ENCODE data around the gene COP1. TPM values are rescaled to one million over a fixed set of nuclear protein-coding genes. Genes with fewer than 3 reads are reported as not detected.

Gene COP1
- total and polyA plus RNA-seq, 2 donors (not counting 3 experiments of a cell fraction or from before 2014, with no cell fraction given): 16.5 to 40.9 TPM

GRCh38 chr1:176068901-176069300 is 138.2 kb downstream of the COP1 start:
- no peak overlapping the region for H3K9ac ChIP-seq (replicated peaks; ENCODE audit: extremely low read depth, insufficient read depth, low read length)
- no TSS peak for BruUV-seq (replicated peaks)
- H3K4me1 ChIP-seq (ENCODE audit: control insufficient read depth, extremely low read depth, insufficient read depth, low read length): no peaks in the 10 kb centered on the region
- H3K27me3 ChIP-seq (ENCODE audit: control insufficient read depth in 2 of 2, insufficient read depth in 2 of 2, low read length in 2 of 2): no peaks in the 10 kb centered on the region
- H3K4me2 ChIP-seq (ENCODE audit: insufficient read depth, low read length): no peak overlapping the region
- no peak overlapping the region for H3K4me3 ChIP-seq (replicated peaks in 1 of 3; ENCODE audit: insufficient read depth in 1 of 3, low read depth in 1 of 3, low read length in 3 of 3)
- POLR2A ChIA-PET: no interaction called here
- intact Hi-C loops (cut with micrococcal nuclease): no loop called here
- FAIRE-seq (no peak), DNase-seq (ENCODE audit: low read depth, low spot score) (no peak)
- H3K27ac ChIP-seq (ENCODE audit: insufficient read depth, low read depth, low read length): no peak overlapping the region
- dilution Hi-C loops (cut with MboI; ENCODE audit: extremely low pct_ligation_motif_present, low sequenced_read_pairs): no loop called here
- H3K9me3 ChIP-seq (replicated peaks; ENCODE audit: control insufficient read depth, insufficient read depth, low read length): no peaks in the 10 kb centered on the region
- H4K20me1 ChIP-seq (replicated peaks; ENCODE audit: control insufficient read depth, extremely low read depth, insufficient read depth, low read length): no peaks in the 10 kb centered on the region
- TF ChIP-seq MYC (IDR thresholded peaks at IDR 0.05; ENCODE audit: low read depth, low read length) (no peak), GATA2 (IDR thresholded peaks at IDR 0.05; ENCODE audit: insufficient read depth, insufficient read length, low read depth, low read length) (no peak), POLR2AphosphoS5 (IDR thresholded peaks at IDR 0.05; ENCODE audit: insufficient read depth, low read depth, low read length) (no peak), EZH2 (IDR thresholded peaks at IDR 0.05; ENCODE audit: borderline replicate concordance, low read depth, low read length, severe bottlenecking) (no peak), JUN (IDR thresholded peaks at IDR 0.05; ENCODE audit: borderline replicate concordance, insufficient read depth, insufficient read length, low read depth) (no peak)
- no peaks in the 10 kb centered on the region for H3K9me1 ChIP-seq (replicated peaks; ENCODE audit: control insufficient read depth, extremely low read depth, insufficient read depth, low read length)
- CTCF ChIA-PET: no interaction called here
- H3K79me2 ChIP-seq (ENCODE audit: control insufficient read depth, insufficient read depth, low read length): no peaks in the 10 kb centered on the region
- H2AFZ ChIP-seq (ENCODE audit: low read depth, low read length): no peak overlapping the region
- no peaks in the 10 kb centered on the region for H3K36me3 ChIP-seq (ENCODE audit: control insufficient read depth in 2 of 2, extremely low read depth in 1 of 2, insufficient read depth in 2 of 2, low read length in 2 of 2)

GRCh38 chr1:176068256-176068655 is 138.8 kb downstream of the COP1 start:
- dilution Hi-C loops (cut with MboI; ENCODE audit: extremely low pct_ligation_motif_present, low sequenced_read_pairs): no loop called here
- no peaks in the 10 kb centered on the region for H3K27me3 ChIP-seq (ENCODE audit: control insufficient read depth in 2 of 2, insufficient read depth in 2 of 2, low read length in 2 of 2)
- no TSS peak for BruUV-seq (replicated peaks)
- H2AFZ ChIP-seq (ENCODE audit: low read depth, low read length): no peak overlapping the region
- H3K36me3 ChIP-seq (ENCODE audit: control insufficient read depth in 2 of 2, extremely low read depth in 1 of 2, insufficient read depth in 2 of 2, low read length in 2 of 2): no peaks in the 10 kb centered on the region
- no peaks in the 10 kb centered on the region for H3K79me2 ChIP-seq (ENCODE audit: control insufficient read depth, insufficient read depth, low read length)
- H3K4me1 ChIP-seq (ENCODE audit: control insufficient read depth, extremely low read depth, insufficient read depth, low read length): no peaks in the 10 kb centered on the region
- H3K9me3 ChIP-seq (replicated peaks; ENCODE audit: control insufficient read depth, insufficient read depth, low read length): no peaks in the 10 kb centered on the region
- no peak for FAIRE-seq
- no peaks in the 10 kb centered on the region for H3K9me1 ChIP-seq (replicated peaks; ENCODE audit: control insufficient read depth, extremely low read depth, insufficient read depth, low read length)
- intact Hi-C loops (cut with micrococcal nuclease): no loop called here
- no peak overlapping the region for H3K4me2 ChIP-seq (ENCODE audit: insufficient read depth, low read length)
- no peak for DNase-seq (ENCODE audit: low read depth, low spot score)
- no peaks in the 10 kb centered on the region for H4K20me1 ChIP-seq (replicated peaks; ENCODE audit: control insufficient read depth, extremely low read depth, insufficient read depth, low read length)
- no peak overlapping the region for H3K9ac ChIP-seq (replicated peaks; ENCODE audit: extremely low read depth, insufficient read depth, low read length)
- CTCF ChIA-PET: no interaction called here
- no peak for TF ChIP-seq POLR2AphosphoS5 (IDR thresholded peaks at IDR 0.05; ENCODE audit: insufficient read depth, low read depth, low read length)
- TF ChIP-seq JUN (IDR thresholded peaks at IDR 0.05; ENCODE audit: borderline replicate concordance, insufficient read depth, insufficient read length, low read depth): no peak
- no peak overlapping the region for H3K27ac ChIP-seq (ENCODE audit: insufficient read depth, low read depth, low read length)
- POLR2A ChIA-PET: no interaction called here
- no peak overlapping the region for H3K4me3 ChIP-seq (replicated peaks in 1 of 3; ENCODE audit: insufficient read depth in 1 of 3, low read depth in 1 of 3, low read length in 3 of 3)

All from endothelial cell of umbilical vein (primary cell).